DND-41 (cell line): ENCODE measurements around the gene TNFRSF19.

ENCODE experiments used
- ATAC-seq: fragments of 200-7000 bp; cut with Tn5 transposase; 3 replicates; pipeline ENCODE4 v1.9.1; 2021; ENCODE audit warnings: low read depth; ENCODE audit not compliant: insufficient read depth
- DNase-seq: peaks from one replicate; pipeline ENCODE4 v3.0.0-alpha.2; 2020
- H2AFZ ChIP-seq: 2 replicates; pipeline ENCODE4 v1.6.0; 2012; ENCODE audit warnings: low read depth, low read length
- H3K27ac ChIP-seq: 2 replicates; pipeline ENCODE4 v1.5.1; 2012; ENCODE audit warnings: low read length, inconsistent platforms
- H3K27me3 ChIP-seq: fragments of 200-600 bp; sonication (generic); 2 replicates; pipeline ENCODE4 v1.6.0; 2012; ENCODE audit warnings: low read length, mild to moderate bottlenecking, inconsistent platforms; ENCODE audit not compliant: insufficient read depth, poor library complexity
- H3K36me3 ChIP-seq: 2 replicates; pipeline ENCODE4 v1.5.1; 2012; ENCODE audit warnings: low read length, inconsistent platforms; ENCODE audit not compliant: insufficient read depth
- H3K4me1 ChIP-seq: 2 replicates; pipeline ENCODE4 v1.5.1; 2012; ENCODE audit warnings: mild to moderate bottlenecking, low read length; ENCODE audit not compliant: insufficient read depth
- H3K4me2 ChIP-seq: 2 replicates; pipeline ENCODE4 v1.6.0; 2012; ENCODE audit warnings: mild to moderate bottlenecking, moderate library complexity, low read length, inconsistent platforms; ENCODE audit not compliant: insufficient read depth
- H3K4me3 ChIP-seq, 2 experiments: fragments of 200-600 bp in 1 of 2; shearing (Covaris generic) in 1 of 2; 2 replicates each; pipeline ENCODE4 v1.5.1; 2012 to 2016; ENCODE audit warnings: inconsistent platforms in 2 of 2, low read length in 2 of 2, mild to moderate bottlenecking in 2 of 2, low read depth in 1 of 2, moderate library complexity in 1 of 2
- H3K79me2 ChIP-seq: 2 replicates; pipeline ENCODE4 v1.6.0; 2012; ENCODE audit warnings: low read length, inconsistent platforms; ENCODE audit not compliant: insufficient read depth
- H3K9ac ChIP-seq: 2 replicates; pipeline ENCODE4 v1.6.0; 2012; ENCODE audit warnings: low read depth, mild to moderate bottlenecking, inconsistent platforms, low read length, moderate library complexity
- H3K9me3 ChIP-seq: 2 replicates; pipeline ENCODE4 v1.5.1; 2012; ENCODE audit warnings: low read length, moderate library complexity, mild to moderate bottlenecking, inconsistent platforms; ENCODE audit not compliant: insufficient read depth, severe bottlenecking
- H4K20me1 ChIP-seq: 2 replicates; pipeline ENCODE4 v1.6.0; 2012; ENCODE audit warnings: low read length; ENCODE audit not compliant: insufficient read depth
- CTCF ChIP-seq: IDR thresholded peaks from 2 replicates; pipeline ENCODE4 v1.5.1; 2012; ENCODE audit warnings: borderline replicate concordance, low read length, moderate library complexity, mild to moderate bottlenecking; ENCODE audit not compliant: poor library complexity, severe bottlenecking; ENCODE audit errors: extremely low read depth
- EZH2 ChIP-seq: IDR thresholded peaks from 3 replicates; pipeline ENCODE4 v1.6.1; 2012; ENCODE audit warnings: borderline replicate concordance, low read depth, mild to moderate bottlenecking, moderate library complexity, low read length, inconsistent platforms; ENCODE audit not compliant: severe bottlenecking

Gene TNFRSF19

GRCh38 chr13:23678795-23679194 lies 108.6 kb downstream of the TNFRSF19 start:
- Histone ChIP-seq H3K4me2 (no peak overlapping the region), H4K20me1 (no peaks in the 10 kb centered on the region), H2AFZ (no peak overlapping the region), H3K9ac (no peak overlapping the region), H3K79me2 (no peaks in the 10 kb centered on the region), H3K9me3 (no peaks in the 10 kb centered on the region), H3K36me3 (no peaks in the 10 kb centered on the region), H3K4me3 (no peak overlapping the region), H3K4me1 (no peaks in the 10 kb centered on the region), H3K27me3 (peaks cover 2% of the 10 kb centered on the region), H3K27ac (no peak overlapping the region)
- TF ChIP-seq EZH2 (no peak), CTCF (no peak)
- no peak for ATAC-seq
- no peak for DNase-seq

- Histone ChIP-seq H3K79me2 (no peaks in the 10 kb centered on the region), H4K20me1 (no peaks in the 10 kb centered on the region), H3K36me3 (no peaks in the 10 kb centered on the region), H3K4me3 (no peak overlapping the region), H3K9ac (no peak overlapping the region), H3K9me3 (no peaks in the 10 kb centered on the region), H2AFZ (no peak overlapping the region), H3K27ac (no peak overlapping the region), H3K27me3 (peaks cover 1% of the 10 kb centered on the region), H3K4me1 (no peaks in the 10 kb centered on the region), H3K4me2 (no peak overlapping the region)
- TF ChIP-seq CTCF (no peak), EZH2 (no peak)
- no peak for DNase-seq
- ATAC-seq = no peak
Observed at GRCh38 chr13:23679220-23679619, 109.0 kb downstream of the TNFRSF19 start.

- H3K4me3 ChIP-seq = no peak overlapping the region
- peaks cover 2% of the 10 kb centered on the region for H3K9me3 ChIP-seq
- ATAC-seq = no peak
- H3K36me3 ChIP-seq = no peaks in the 10 kb centered on the region
- H3K27ac ChIP-seq = no peak overlapping the region
- no peaks in the 10 kb centered on the region for H3K4me1 ChIP-seq
- TF ChIP-seq CTCF = no peak
- TF ChIP-seq EZH2 = no peak
- no peaks in the 10 kb centered on the region for H3K79me2 ChIP-seq
- H4K20me1 ChIP-seq = no peaks in the 10 kb centered on the region
- no peak overlapping the region for H3K9ac ChIP-seq
- H2AFZ ChIP-seq = no peak overlapping the region
- no peak for DNase-seq
- H3K4me2 ChIP-seq = no peak overlapping the region
- no peaks in the 10 kb centered on the region for H3K27me3 ChIP-seq
Observed at GRCh38 chr13:23680845-23681669, 110.8 kb downstream of the TNFRSF19 start.

- ATAC-seq (no peak), DNase-seq (no peak)
- no peaks in the 10 kb centered on the region for H3K79me2 ChIP-seq
- H3K4me1 ChIP-seq = no peaks in the 10 kb centered on the region
- no peak overlapping the region for H2AFZ ChIP-seq
- no peak for TF ChIP-seq EZH2
- H3K9ac ChIP-seq = no peak overlapping the region
- no peaks in the 10 kb centered on the region for H4K20me1 ChIP-seq
- no peak overlapping the region for H3K4me3 ChIP-seq
- no peak overlapping the region for H3K4me2 ChIP-seq
- no peaks in the 10 kb centered on the region for H3K27me3 ChIP-seq
- no peak overlapping the region for H3K27ac ChIP-seq
- H3K36me3 ChIP-seq = no peaks in the 10 kb centered on the region
- peaks cover 6% of the 10 kb centered on the region for H3K9me3 ChIP-seq
Observed at GRCh38 chr13:23683084-23683483, 112.9 kb downstream of the TNFRSF19 start.
